ENCODE results near the gene JARID2. TPM values are rescaled to one million over a fixed set of nuclear protein-coding genes. Genes with fewer than 3 reads are reported as not detected.
A peak's percentile ranks its signal among the peaks of the same experiment; 100 is the strongest.

JARID2 gene
- total and polyA plus RNA-seq, 3 donors from 2014 or later, result 36.1 to 60.8 (median 53.7) TPM

DNA sequence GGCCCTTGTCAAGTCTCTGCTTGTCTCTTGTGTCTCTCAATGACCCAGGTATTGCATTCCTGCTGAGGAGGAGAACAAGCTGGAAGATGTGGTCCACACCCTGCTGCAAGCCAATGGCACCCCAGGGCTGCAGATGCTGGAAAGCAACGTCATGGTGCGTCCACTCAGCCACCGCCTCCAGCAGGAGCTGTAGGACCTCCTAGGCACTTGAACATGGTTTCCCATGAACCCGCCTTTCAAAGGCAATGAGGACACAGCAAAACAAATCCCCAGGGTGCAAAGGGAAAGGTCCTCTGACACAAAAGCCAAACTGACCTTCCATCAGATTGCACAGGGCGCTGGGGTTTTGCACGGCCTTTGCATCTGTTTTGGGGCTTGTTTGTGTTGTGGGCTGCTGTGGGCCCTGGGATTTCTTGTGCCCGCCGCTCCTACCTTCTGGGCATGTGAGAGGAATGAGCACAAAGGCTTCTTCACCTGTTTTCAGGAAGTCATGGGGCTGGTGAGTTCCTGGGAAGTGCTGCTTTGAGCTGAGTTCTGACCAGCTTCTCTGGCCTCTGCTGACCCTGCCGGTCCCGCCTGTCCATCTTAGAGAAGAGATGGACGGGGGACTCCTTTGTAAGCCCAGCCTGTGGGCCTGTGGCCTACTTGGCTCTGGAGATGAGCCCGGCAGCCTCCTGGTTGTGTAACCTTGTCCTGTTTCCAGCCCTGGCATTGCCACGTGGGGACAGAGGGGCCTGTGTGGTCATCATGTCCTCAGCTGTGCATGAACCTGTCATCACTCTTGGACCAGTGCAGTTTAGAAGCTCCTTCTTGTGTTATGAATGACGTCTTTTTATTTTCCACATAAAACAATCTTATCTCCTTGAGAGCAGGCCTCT, 265.6 kb downstream of the JARID2 start:
- Histone ChIP-seq H3K36me3 (ENCODE audit: low read depth, missing control alignments) (no peaks in the 10 kb centered on the region), H3K27ac (no peak overlapping the region)

DNA sequence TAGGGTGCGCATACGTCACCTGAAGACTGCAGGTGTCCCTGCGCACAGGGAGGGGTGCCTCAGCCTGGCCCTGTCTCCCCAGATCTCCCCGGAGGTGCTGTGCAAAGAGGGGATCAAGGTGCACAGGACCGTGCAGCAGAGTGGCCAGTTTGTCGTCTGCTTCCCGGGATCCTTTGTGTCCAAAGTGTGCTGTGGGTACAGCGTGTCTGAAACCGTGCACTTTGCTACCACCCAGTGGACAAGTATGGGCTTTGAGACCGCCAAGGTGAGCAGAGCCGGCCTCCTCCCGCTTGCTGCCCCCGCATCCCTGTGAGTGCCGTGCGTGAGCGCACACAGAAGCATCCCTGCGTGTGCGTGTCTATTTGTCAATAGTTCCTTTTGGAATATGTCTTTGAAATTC, 266.3 kb downstream of the JARID2 start:
- DNase-seq, result peak; percentile 56
- Histone ChIP-seq H3K36me3 (ENCODE audit: low read depth, missing control alignments) (no peaks in the 10 kb centered on the region), H3K27me3 (no peaks in the 10 kb centered on the region), H3K4me3 (no peak overlapping the region), H3K4me1 (peaks cover 16% of the 10 kb centered on the region), H3K27ac (no peak overlapping the region), H3K9me3 (no peaks in the 10 kb centered on the region)
- WGBS, 2 donors, result 86 to 92% methylated on average over 16 to 18 of the region's 18 CpGs
- intact Hi-C loops (cut with DNase I; ENCODE audit: low total_unique reads), result no loop called here
- TF ChIP-seq, protein P1, sequence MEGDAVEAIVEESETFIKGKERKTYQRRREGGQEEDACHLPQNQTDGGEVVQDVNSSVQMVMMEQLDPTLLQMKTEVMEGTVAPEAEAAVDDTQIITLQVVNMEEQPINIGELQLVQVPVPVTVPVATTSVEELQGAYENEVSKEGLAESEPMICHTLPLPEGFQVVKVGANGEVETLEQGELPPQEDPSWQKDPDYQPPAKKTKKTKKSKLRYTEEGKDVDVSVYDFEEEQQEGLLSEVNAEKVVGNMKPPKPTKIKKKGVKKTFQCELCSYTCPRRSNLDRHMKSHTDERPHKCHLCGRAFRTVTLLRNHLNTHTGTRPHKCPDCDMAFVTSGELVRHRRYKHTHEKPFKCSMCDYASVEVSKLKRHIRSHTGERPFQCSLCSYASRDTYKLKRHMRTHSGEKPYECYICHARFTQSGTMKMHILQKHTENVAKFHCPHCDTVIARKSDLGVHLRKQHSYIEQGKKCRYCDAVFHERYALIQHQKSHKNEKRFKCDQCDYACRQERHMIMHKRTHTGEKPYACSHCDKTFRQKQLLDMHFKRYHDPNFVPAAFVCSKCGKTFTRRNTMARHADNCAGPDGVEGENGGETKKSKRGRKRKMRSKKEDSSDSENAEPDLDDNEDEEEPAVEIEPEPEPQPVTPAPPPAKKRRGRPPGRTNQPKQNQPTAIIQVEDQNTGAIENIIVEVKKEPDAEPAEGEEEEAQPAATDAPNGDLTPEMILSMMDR (IDR thresholded peaks at IDR 0.05), result peak in 2 of 3 experiments; percentile 6 to 10
- no peak for TF ChIP-seq POLR2A (IDR thresholded peaks at IDR 0.05)

More for the DNA sequence above, 265.6 kb downstream of the JARID2 start:
- no peak for TF ChIP-seq POLR2A (IDR thresholded peaks at IDR 0.05)
- TF ChIP-seq, protein P1 (IDR thresholded peaks at IDR 0.05), result no peak
- H3K27me3 ChIP-seq, result no peaks in the 10 kb centered on the region
- no peaks in the 10 kb centered on the region for H3K9me3 ChIP-seq
- H3K4me1 ChIP-seq, result peaks cover 16% of the 10 kb centered on the region
- intact Hi-C loops (cut with DNase I; ENCODE audit: low total_unique reads), result no loop called here
- no peak for DNase-seq
- no peak overlapping the region for H3K4me3 ChIP-seq
- WGBS, 2 donors, result 87 to 90% methylated on average over 12 to 14 of the region's 14 CpGs

DNA sequence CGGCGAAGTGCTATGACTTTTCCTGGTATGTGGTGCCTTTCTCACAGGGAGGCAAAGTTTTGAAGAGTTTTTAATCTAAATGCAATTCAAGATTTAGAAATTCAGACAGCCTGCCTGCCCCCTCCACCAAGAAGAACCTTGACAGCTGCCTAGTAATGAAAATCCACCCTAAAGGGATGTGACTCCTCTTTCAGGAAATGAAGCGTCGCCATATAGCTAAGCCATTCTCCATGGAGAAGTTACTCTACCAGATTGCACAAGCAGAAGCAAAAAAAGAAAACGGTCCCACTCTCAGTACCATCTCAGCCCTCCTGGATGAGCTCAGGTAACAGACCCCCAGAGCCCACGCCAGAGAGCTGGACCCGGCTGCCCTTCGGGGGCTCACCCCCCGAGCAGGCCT, 266.9 kb downstream of the JARID2 start:
- no peak for TF ChIP-seq POLR2A (IDR thresholded peaks at IDR 0.05)
- TF ChIP-seq, protein P1 (IDR thresholded peaks at IDR 0.05), result no peak
- Histone ChIP-seq H3K27ac (no peak overlapping the region), H3K9me3 (no peaks in the 10 kb centered on the region), H3K4me1 (peaks cover 16% of the 10 kb centered on the region), H3K36me3 (ENCODE audit: low read depth, missing control alignments) (no peaks in the 10 kb centered on the region), H3K27me3 (no peaks in the 10 kb centered on the region), H3K4me3 (no peak overlapping the region)
- DNase-seq, result no peak
- intact Hi-C loops (cut with DNase I; ENCODE audit: low total_unique reads), result no loop called here
- 87 to 94% methylated on average over 7 to 9 of the region's 9 CpGs for WGBS, 2 donors

DNA sequence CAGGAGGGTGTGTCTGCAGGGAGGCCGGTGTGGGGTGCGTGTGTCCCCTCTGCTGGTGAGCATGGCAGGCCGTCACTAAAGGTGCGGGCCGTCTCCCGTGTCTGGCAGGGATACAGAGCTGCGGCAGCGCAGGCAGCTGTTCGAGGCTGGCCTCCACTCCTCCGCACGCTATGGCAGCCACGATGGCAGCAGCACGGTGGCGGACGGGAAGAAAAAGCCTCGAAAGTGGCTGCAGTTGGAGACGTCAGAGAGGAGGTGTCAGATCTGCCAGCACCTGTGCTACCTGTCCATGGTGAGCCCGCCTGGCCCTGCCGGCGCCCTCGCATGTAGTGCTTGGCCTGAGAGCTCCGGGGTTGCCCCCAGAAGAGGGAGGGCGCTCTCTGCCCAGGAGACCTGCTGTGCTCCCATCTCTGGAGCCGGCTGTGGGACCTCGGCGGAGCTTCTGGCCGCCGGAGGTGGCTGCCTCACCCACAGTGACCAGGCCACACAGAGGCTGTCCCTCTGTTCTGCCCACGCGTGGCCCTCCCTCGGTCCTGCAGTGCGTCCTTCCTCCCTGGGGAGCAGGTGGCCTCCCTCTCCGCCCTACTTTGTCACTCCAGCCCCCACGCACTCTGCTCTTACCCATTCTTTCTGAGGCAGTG, 267.4 kb downstream of the JARID2 start:
- intact Hi-C loops (cut with DNase I; ENCODE audit: low total_unique reads), result no loop called here
- no peaks in the 10 kb centered on the region for H3K27me3 ChIP-seq
- TF ChIP-seq, protein P1 (IDR thresholded peaks at IDR 0.05), result no peak
- no peak for TF ChIP-seq POLR2A (IDR thresholded peaks at IDR 0.05)
- no peak overlapping the region for H3K27ac ChIP-seq
- DNase-seq, result peak; percentile 78
- no peaks in the 10 kb centered on the region for H3K36me3 ChIP-seq (ENCODE audit: low read depth, missing control alignments)
- H3K9me3 ChIP-seq, result no peaks in the 10 kb centered on the region
- H3K4me1 ChIP-seq, result peaks cover 16% of the 10 kb centered on the region
- H3K4me3 ChIP-seq, result no peak overlapping the region
- WGBS, 2 donors, result 76 to 82% methylated on average over 18 to 34 of the region's 34 CpGs

All from testis (tissue), 3 donors.